ENCODE results near the gene SDK1. TPM values are rescaled to one million over a fixed set of nuclear protein-coding genes. Genes with fewer than 3 reads are reported as not detected.

The SDK1 gene
- total RNA-seq, 2 experiments from 2014 or later: 0.25 to 0.78 TPM

- ATAC-seq (no peak), DNase-seq (no peak)
- Mint-ChIP-seq H3K4me3 (no peak overlapping the region), H3K27me3 (no peaks in the 10 kb centered on the region), H3K9me3 (no peaks in the 10 kb centered on the region), H3K4me1 (ENCODE audit: low read depth) (no peaks in the 10 kb centered on the region), H3K27ac (no peak overlapping the region), H3K36me3 (ENCODE audit: low read depth) (no peaks in the 10 kb centered on the region)
- CTCF ChIA-PET: no interaction called here
- no peak for TF ChIP-seq CTCF (IDR thresholded peaks at IDR 0.05)
- intact Hi-C loops (cut with micrococcal nuclease): no loop called here
- POLR2A ChIA-PET: no interaction called here
Observed at GRCh38 chr7:4073052-4073451, 772.0 kb downstream of the SDK1 start.

- intact Hi-C loops (cut with micrococcal nuclease): no loop called here
- H3K27me3 Mint-ChIP-seq: no peaks in the 10 kb centered on the region
- DNase-seq: no peak
- no peak for ATAC-seq
- H3K4me3 Mint-ChIP-seq: no peak overlapping the region
- ChIA-PET POLR2A (no interaction called here), CTCF (no interaction called here)
- H3K36me3 Mint-ChIP-seq (ENCODE audit: low read depth): no peaks in the 10 kb centered on the region
- H3K9me3 Mint-ChIP-seq: no peaks in the 10 kb centered on the region
- TF ChIP-seq CTCF (IDR thresholded peaks at IDR 0.05): no peak
- H3K4me1 Mint-ChIP-seq (ENCODE audit: low read depth): no peaks in the 10 kb centered on the region
- H3K27ac Mint-ChIP-seq: no peak overlapping the region
Observed at GRCh38 chr7:4073750-4074149, 772.7 kb downstream of the SDK1 start.

- no peak overlapping the region for H3K4me3 Mint-ChIP-seq
- CTCF ChIA-PET: no interaction called here
- no peaks in the 10 kb centered on the region for H3K36me3 Mint-ChIP-seq (ENCODE audit: low read depth)
- H3K9me3 Mint-ChIP-seq: no peaks in the 10 kb centered on the region
- no peaks in the 10 kb centered on the region for H3K27me3 Mint-ChIP-seq
- DNase-seq (no peak), ATAC-seq (no peak)
- TF ChIP-seq CTCF (IDR thresholded peaks at IDR 0.05): no peak
- intact Hi-C loops (cut with micrococcal nuclease): no loop called here
- POLR2A ChIA-PET: no interaction called here
- H3K4me1 Mint-ChIP-seq (ENCODE audit: low read depth): no peaks in the 10 kb centered on the region
- H3K27ac Mint-ChIP-seq: no peak overlapping the region
Observed at GRCh38 chr7:4074407-4074806, 773.4 kb downstream of the SDK1 start.

GRCh38 chr7:4074994-4075393 is 773.9 kb downstream of the SDK1 start:
- POLR2A ChIA-PET: no interaction called here
- no peak for TF ChIP-seq CTCF (IDR thresholded peaks at IDR 0.05)
- Mint-ChIP-seq H3K4me3 (no peak overlapping the region), H3K9me3 (no peaks in the 10 kb centered on the region), H3K36me3 (ENCODE audit: low read depth) (no peaks in the 10 kb centered on the region), H3K4me1 (ENCODE audit: low read depth) (no peaks in the 10 kb centered on the region), H3K27ac (no peak overlapping the region), H3K27me3 (no peaks in the 10 kb centered on the region)
- CTCF ChIA-PET: no interaction called here
- no peak for DNase-seq
- no peak for ATAC-seq
- intact Hi-C loops (cut with micrococcal nuclease): no loop called here

GRCh38 chr7:4076701-4077294 is 775.7 kb downstream of the SDK1 start:
- no peak overlapping the region for H3K27ac Mint-ChIP-seq
- TF ChIP-seq CTCF (IDR thresholded peaks at IDR 0.05): no peak
- H3K4me3 Mint-ChIP-seq: no peak overlapping the region
- H3K4me1 Mint-ChIP-seq (ENCODE audit: low read depth): no peaks in the 10 kb centered on the region
- no peaks in the 10 kb centered on the region for H3K36me3 Mint-ChIP-seq (ENCODE audit: low read depth)
- intact Hi-C loops (cut with micrococcal nuclease): no loop called here
- ATAC-seq (no peak), DNase-seq (no peak)
- ChIA-PET CTCF (no interaction called here), POLR2A (no interaction called here)
- H3K9me3 Mint-ChIP-seq: no peaks in the 10 kb centered on the region
- no peaks in the 10 kb centered on the region for H3K27me3 Mint-ChIP-seq

Measured in activated CD8-positive, alpha-beta T cell treated with anti-CD3 and anti-CD28 coated beads for 36 hours (primary cell).